Right atrium auricular region (tissue), 2 donors: ENCODE measurements around the gene TNFSF15. TPM values are rescaled to one million over a fixed set of nuclear protein-coding genes. Genes with fewer than 3 reads are reported as not detected.

ENCODE experiments used
- DNase-seq: peaks from one replicate; pipeline ENCODE4 v3.0.0-alpha.2; 2019; ENCODE audit warnings: low spot score
- H3K27ac ChIP-seq, 2 donors: fragments of 200-600 bp; sonication (generic); 1 replicate in 1 of 2; 2 replicates in 1 of 2; pipeline ENCODE4 v1.5.1; 2016 to 2019
- H3K27me3 ChIP-seq, 2 donors: fragments of 200-600 bp; sonication (generic); one replicate each; pipeline versions ENCODE4 v1.5.1 to v1.6.0; 2017 to 2019
- H3K36me3 ChIP-seq: fragments of 200-600 bp; sonication (generic); one replicate; pipeline ENCODE4 v1.5.1; 2016
- H3K4me1 ChIP-seq, 2 donors: fragments of 200-600 bp; sonication (generic); one replicate each; pipeline versions ENCODE4 v1.5.1 to v1.6.0; 2017 to 2019
- H3K4me3 ChIP-seq, 2 donors: fragments of 200-600 bp; sonication (generic); 1 replicate in 1 of 2; 2 replicates in 1 of 2; pipeline ENCODE4 v1.5.1; 2017 to 2019; ENCODE audit warnings: mild to moderate bottlenecking in 1 of 2, moderate library complexity in 1 of 2
- H3K9me3 ChIP-seq, 2 donors: fragments of 200-600 bp; sonication (generic); one replicate each; pipeline ENCODE4 v1.5.1; 2019
- total RNA-seq, 2 donors: library from RNA; depleted of rRNA; stranded (reverse); fragments of >200 nt; gene quantifications; one replicate each; pipeline ENCODE4 v1.1.0, GENCODE V29; 2016
- TF ChIP-seq, protein P1 (sequence below), 2 donors: fragments of 200-600 bp; sonication (generic); IDR thresholded peaks; one replicate each; pipeline ENCODE4 v1.5.1; 2019; ENCODE audit warnings: antibody characterized with exemption in 2 of 2

Gene TNFSF15
- total RNA-seq, 2 donors from 2014 or later: 0.16 TPM; not detected in 1

DNA sequence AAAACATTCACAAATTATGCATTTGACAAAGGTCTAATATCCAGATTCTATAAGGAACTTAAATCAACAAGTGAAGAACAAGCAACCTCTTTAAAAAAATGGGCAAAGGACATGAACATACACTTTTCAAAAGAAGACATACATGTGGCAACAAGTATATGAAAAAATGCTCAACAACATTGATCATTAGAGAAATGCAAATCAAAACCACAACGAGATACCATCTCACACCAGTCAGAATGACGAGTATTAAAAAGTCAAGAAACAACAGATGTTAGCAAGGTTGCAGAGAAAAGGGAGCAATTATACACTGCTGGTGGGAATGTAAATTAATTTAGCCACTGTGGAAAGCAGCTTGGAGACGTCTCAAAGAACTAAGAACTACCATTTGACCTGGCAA lies 38.9 kb upstream of the TNFSF15 start:
- no peaks in the 10 kb centered on the region for H3K4me1 ChIP-seq
- H3K4me3 ChIP-seq: no peak overlapping the region
- H3K27me3 ChIP-seq: no peaks in the 10 kb centered on the region
- DNase-seq: no peak
- no peak overlapping the region for H3K27ac ChIP-seq
- no peaks in the 10 kb centered on the region for H3K9me3 ChIP-seq
- TF ChIP-seq, protein P1, sequence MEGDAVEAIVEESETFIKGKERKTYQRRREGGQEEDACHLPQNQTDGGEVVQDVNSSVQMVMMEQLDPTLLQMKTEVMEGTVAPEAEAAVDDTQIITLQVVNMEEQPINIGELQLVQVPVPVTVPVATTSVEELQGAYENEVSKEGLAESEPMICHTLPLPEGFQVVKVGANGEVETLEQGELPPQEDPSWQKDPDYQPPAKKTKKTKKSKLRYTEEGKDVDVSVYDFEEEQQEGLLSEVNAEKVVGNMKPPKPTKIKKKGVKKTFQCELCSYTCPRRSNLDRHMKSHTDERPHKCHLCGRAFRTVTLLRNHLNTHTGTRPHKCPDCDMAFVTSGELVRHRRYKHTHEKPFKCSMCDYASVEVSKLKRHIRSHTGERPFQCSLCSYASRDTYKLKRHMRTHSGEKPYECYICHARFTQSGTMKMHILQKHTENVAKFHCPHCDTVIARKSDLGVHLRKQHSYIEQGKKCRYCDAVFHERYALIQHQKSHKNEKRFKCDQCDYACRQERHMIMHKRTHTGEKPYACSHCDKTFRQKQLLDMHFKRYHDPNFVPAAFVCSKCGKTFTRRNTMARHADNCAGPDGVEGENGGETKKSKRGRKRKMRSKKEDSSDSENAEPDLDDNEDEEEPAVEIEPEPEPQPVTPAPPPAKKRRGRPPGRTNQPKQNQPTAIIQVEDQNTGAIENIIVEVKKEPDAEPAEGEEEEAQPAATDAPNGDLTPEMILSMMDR (IDR thresholded peaks at IDR 0.05): no peak
- no peaks in the 10 kb centered on the region for H3K36me3 ChIP-seq

DNA sequence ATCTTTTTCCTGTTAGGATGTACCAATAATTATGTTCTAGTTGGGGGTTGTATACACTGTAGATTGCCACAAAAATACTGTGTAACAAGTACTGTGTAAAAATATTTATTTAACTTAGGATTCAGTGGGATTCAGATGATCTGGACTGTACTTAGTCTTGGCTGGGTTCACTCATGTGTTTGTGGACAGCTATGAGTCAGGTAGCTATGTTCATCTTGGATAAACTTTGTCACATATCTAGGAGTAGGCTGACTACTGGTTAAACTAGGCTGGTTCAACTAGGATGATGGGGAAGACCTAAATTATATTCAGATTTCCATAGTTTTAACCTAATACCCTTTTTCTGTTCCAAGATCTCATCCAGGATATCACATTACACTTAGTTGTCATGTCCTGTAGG lies 32.1 kb upstream of the TNFSF15 start:
- H3K9me3 ChIP-seq: peaks cover 0 to 6% of the 10 kb centered on the region in 2 donors

DNA sequence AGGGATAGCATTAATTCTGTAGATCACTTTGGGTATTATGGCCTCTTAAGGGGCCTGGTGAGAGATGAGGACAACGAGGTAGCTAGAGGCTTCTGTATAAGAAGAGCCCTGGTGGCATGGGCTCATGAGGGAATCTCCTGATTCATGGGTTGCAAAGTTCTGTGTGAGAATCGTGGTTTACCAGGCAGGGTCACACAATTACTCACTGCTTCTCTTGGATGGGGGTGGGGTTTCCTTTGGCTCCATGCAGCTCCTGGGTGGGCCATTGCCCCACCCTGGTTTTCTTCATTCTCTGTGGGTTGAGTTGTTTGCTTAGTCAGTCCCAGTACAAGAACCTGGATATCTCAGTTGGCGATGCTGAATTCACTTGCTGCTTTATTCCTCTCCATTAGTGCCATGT lies 30.9 kb upstream of the TNFSF15 start:
- no peak for DNase-seq

More for the DNA sequence above, 32.1 kb upstream of the TNFSF15 start:
- no peaks in the 10 kb centered on the region for H3K27me3 ChIP-seq
- H3K4me3 ChIP-seq: no peak overlapping the region
- TF ChIP-seq, protein P1 (IDR thresholded peaks at IDR 0.05): no peak
- no peaks in the 10 kb centered on the region for H3K36me3 ChIP-seq
- H3K27ac ChIP-seq: no peak overlapping the region
- no peaks in the 10 kb centered on the region for H3K4me1 ChIP-seq
- no peak for DNase-seq

DNA sequence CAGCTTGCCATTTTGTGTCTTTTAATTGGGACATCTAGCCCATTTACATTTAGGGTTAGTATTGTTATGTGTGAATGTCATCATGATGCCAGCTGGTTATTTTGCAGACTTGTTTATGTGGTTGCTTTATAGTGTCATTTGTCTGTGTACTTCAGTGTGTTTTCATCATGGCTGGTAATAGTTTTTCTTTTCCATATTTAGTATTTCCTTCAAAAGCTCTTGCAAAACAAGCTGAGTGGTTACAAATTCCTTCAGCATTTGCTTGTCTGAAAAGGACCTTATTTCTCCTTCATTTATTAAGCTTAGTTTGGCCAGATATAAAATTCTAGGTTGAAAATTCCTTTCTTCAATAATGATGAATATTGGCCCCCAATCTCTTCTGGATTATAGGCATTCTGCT lies 28.5 kb upstream of the TNFSF15 start:
- no peak for DNase-seq
- no peaks in the 10 kb centered on the region for H3K36me3 ChIP-seq
- TF ChIP-seq, protein P1 (IDR thresholded peaks at IDR 0.05): no peak
- H3K4me3 ChIP-seq: no peak overlapping the region
- H3K4me1 ChIP-seq: no peaks in the 10 kb centered on the region
- H3K27me3 ChIP-seq: no peaks in the 10 kb centered on the region
- H3K9me3 ChIP-seq: peaks cover 0 to 6% of the 10 kb centered on the region in 2 donors
- H3K27ac ChIP-seq: no peak overlapping the region

More for the DNA sequence above, 30.9 kb upstream of the TNFSF15 start:
- no peak overlapping the region for H3K27ac ChIP-seq
- no peaks in the 10 kb centered on the region for H3K27me3 ChIP-seq
- TF ChIP-seq, protein P1 (IDR thresholded peaks at IDR 0.05): no peak
- H3K4me1 ChIP-seq: no peaks in the 10 kb centered on the region
- H3K36me3 ChIP-seq: no peaks in the 10 kb centered on the region
- H3K9me3 ChIP-seq: peaks cover 0 to 6% of the 10 kb centered on the region in 2 donors
- no peak overlapping the region for H3K4me3 ChIP-seq

DNA sequence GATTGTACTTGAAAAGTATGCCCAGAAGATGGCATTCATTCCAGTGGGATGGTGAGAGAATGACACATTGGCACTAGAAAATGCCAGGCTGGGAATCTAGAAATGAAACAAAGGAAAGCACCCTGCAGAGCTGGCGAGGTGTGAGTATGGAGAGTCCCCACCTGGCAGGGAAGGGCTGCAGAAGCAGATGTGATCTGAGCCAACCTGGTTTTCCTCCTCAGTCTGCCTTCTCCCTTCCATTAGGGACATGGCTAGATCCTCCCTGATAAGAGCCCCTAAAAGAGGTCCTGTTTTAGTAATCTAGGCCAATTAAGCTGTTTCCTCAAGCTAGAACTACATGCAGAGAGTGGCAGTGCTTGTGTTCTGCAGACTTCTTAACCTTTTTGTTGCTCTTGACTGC lies 24.7 kb upstream of the TNFSF15 start:
- TF ChIP-seq, protein P1 (IDR thresholded peaks at IDR 0.05): no peak

More for the DNA sequence above, 24.7 kb upstream of the TNFSF15 start:
- Histone ChIP-seq H3K27ac (no peak overlapping the region), H3K4me3 (no peak overlapping the region), H3K4me1 (no peaks in the 10 kb centered on the region), H3K9me3 (no peaks in the 10 kb centered on the region), H3K27me3 (no peaks in the 10 kb centered on the region), H3K36me3 (no peaks in the 10 kb centered on the region)
- no peak for DNase-seq
